ENCODE results near the gene ZYX. TPM values are rescaled to one million over a fixed set of nuclear protein-coding genes. Genes with fewer than 3 reads are reported as not detected.

ZYX gene
- total RNA-seq, 1 donor from 2014 or later: 412 TPM

GRCh38 chr7:143439866-143440265 is 58.7 kb downstream of the ZYX start:
- Mint-ChIP-seq H3K36me3 (ENCODE audit: unreplicated experiment) (no peaks in the 10 kb centered on the region), H3K4me3 (ENCODE audit: unreplicated experiment) (no peak overlapping the region), H3K9me3 (ENCODE audit: unreplicated experiment) (no peaks in the 10 kb centered on the region), H3K4me1 (ENCODE audit: unreplicated experiment) (no peaks in the 10 kb centered on the region), H3K27ac (ENCODE audit: unreplicated experiment) (no peak overlapping the region), H3K27me3 (ENCODE audit: unreplicated experiment) (peaks cover 39% of the 10 kb centered on the region)
- DNase-seq (ENCODE audit: extremely low spot score, unreplicated experiment): no peak
- no peak for TF ChIP-seq CTCF (IDR thresholded peaks at IDR 0.05)

Small RNA genes lying within 50 kb of the gene (microRNA-seq; reads per million reads assigned to microRNA genes)
- gene MIR6892 (ENCODE audit: unreplicated experiment): not detected

Other genes with a start within 250 kb of the ZYX start
- gene PIP, start 249.3 kb upstream of the ZYX start, total RNA-seq: not detected in 2 replicates
- not detected in 2 replicates for gene TAS2R39, start 197.9 kb upstream of the ZYX start, total RNA-seq
- gene TAS2R40, start 159.3 kb upstream of the ZYX start, total RNA-seq: not detected in 2 replicates
- gene GSTK1, start 117.9 kb upstream of the ZYX start, total RNA-seq: 141 and 147 TPM in 2 replicates
- gene TMEM139, start 96.4 kb upstream of the ZYX start, total RNA-seq: not detected in 2 replicates
- gene CASP2, start 93.0 kb upstream of the ZYX start, total RNA-seq: 47.5 and 51.4 TPM in 2 replicates
- not detected in 2 replicates for gene CLCN1, start 65.2 kb upstream of the ZYX start, total RNA-seq
- 17.0 and 18.4 TPM in 2 replicates for gene FAM131B, start 18.6 kb upstream of the ZYX start, total RNA-seq
- gene EPHA1, start 27.5 kb downstream of the ZYX start, total RNA-seq: not detected in 2 replicates
- not detected in 2 replicates for gene TAS2R60, start 62.1 kb downstream of the ZYX start, total RNA-seq
- not detected in 2 replicates for gene TAS2R41, start 96.5 kb downstream of the ZYX start, total RNA-seq
- gene CTAGE15, start 190.5 kb downstream of the ZYX start, total RNA-seq: not detected in 2 replicates
- gene TCAF2, start 239.6 kb downstream of the ZYX start, total RNA-seq: 2.2 and 2.5 TPM in 2 replicates